Right lung (tissue), 5 donors: Measurements from ENCODE around the gene CROCC2. TPM values are rescaled to one million over a fixed set of nuclear protein-coding genes. Genes with fewer than 3 reads are reported as not detected.
A peak's percentile ranks its signal among the peaks of the same experiment; 100 is the strongest.

Experiments used
- DNase-seq, 2 donors: peaks; one replicate each; pipeline ENCODE4 v3.0.0-alpha.2; 2013
- polyA plus RNA-seq, 5 donors: library from polyadenylated mRNA; unstranded; fragments of 120-200 nt; gene quantifications; one replicate each; pipeline versions ENCODE4 v1.2.1 to v1.2.3, GENCODE V29; 2013; ENCODE audit warnings: inconsistent platforms in 1 of 5, low replicate concordance in 1 of 5; ENCODE audit not compliant: insufficient read length in 5 of 5, insufficient read depth in 1 of 5

The CROCC2 gene
- polyA plus RNA-seq, 5 donors = 0.95 to 3.5 (median 2.7) TPM

GRCh38 chr2:240919786-240920782, 13.9 kb downstream of the CROCC2 start:
- no peak for DNase-seq

GRCh38 chr2:240920783-240921231, 14.7 kb downstream of the CROCC2 start:
- DNase-seq = no peak

- DNase-seq = no peak
These were observed 15.3 kb downstream of the CROCC2 start for GRCh38 chr2:240921311-240921994.

- no peak for DNase-seq
These were observed 15.8 kb downstream of the CROCC2 start for GRCh38 chr2:240921995-240922244.

- DNase-seq = no peak
These were observed 16.3 kb downstream of the CROCC2 start for GRCh38 chr2:240922245-240922981.

- DNase-seq = no peak
These were observed 16.9 kb downstream of the CROCC2 start for GRCh38 chr2:240922982-240923537.

- no peak for DNase-seq
These were observed 19.0 kb downstream of the CROCC2 start for GRCh38 chr2:240925191-240925567.

- no peak for DNase-seq
These were observed 19.7 kb downstream of the CROCC2 start for GRCh38 chr2:240925568-240926515.

GRCh38 chr2:240926516-240927389, 20.6 kb downstream of the CROCC2 start:
- peak in 1 of 2 donors; percentile 36 for DNase-seq

GRCh38 chr2:240927390-240927781, 21.2 kb downstream of the CROCC2 start:
- DNase-seq = no peak

GRCh38 chr2:240928476-240929363, 22.6 kb downstream of the CROCC2 start:
- DNase-seq = no peak

GRCh38 chr2:240929364-240930095, 23.4 kb downstream of the CROCC2 start:
- no peak for DNase-seq

GRCh38 chr2:240930096-240930630, 24.0 kb downstream of the CROCC2 start:
- DNase-seq = no peak

- no peak for DNase-seq
These were observed 24.6 kb downstream of the CROCC2 start for GRCh38 chr2:240930631-240931318.

- no peak for DNase-seq
These were observed 25.3 kb downstream of the CROCC2 start for GRCh38 chr2:240931319-240931949.

- no peak for DNase-seq
These were observed 26.0 kb downstream of the CROCC2 start for GRCh38 chr2:240932001-240932723.
